ENCODE data around the gene CUX1. TPM values are rescaled to one million over a fixed set of nuclear protein-coding genes. Genes with fewer than 3 reads are reported as not detected.
"Not testable (repeated sequence)": the region's sequence is repeated elsewhere in the genome, so short reads cannot be mapped to it uniquely, and the experiment has no call there.

Gene CUX1
- total RNA-seq, 2 experiments from 2014 or later = 30.7 to 31.2 TPM

- no peaks in the 10 kb centered on the region for H3K27me3 Mint-ChIP-seq (ENCODE audit: low read depth)
- H3K27ac Mint-ChIP-seq = no peak overlapping the region
- no peaks in the 10 kb centered on the region for H3K36me3 Mint-ChIP-seq (ENCODE audit: low read depth)
- no peaks in the 10 kb centered on the region for H3K4me1 Mint-ChIP-seq (ENCODE audit: low read depth)
- H3K4me3 Mint-ChIP-seq = no peak overlapping the region
- no peaks in the 10 kb centered on the region for H3K9me3 Mint-ChIP-seq (ENCODE audit: insufficient read depth)
- POLR2A ChIA-PET = no interaction called here
- DNase-seq (no peak), ATAC-seq (no peak)
- CTCF ChIA-PET = interaction anchor here (0.7 kb wide), 1 partner anchor 1258 kb away, joined by 3 read pairs; no protein-coding TSS in a partner anchor
Measured at GRCh38 chr7:102215711-102216110, 398.3 kb downstream of the CUX1 start.

- H3K36me3 Mint-ChIP-seq (ENCODE audit: low read depth) = no peaks in the 10 kb centered on the region
- POLR2A ChIA-PET = interaction anchor here (0.8 kb wide), 1 partner anchor 19 kb away, joined by 3 read pairs; no protein-coding TSS in a partner anchor
- CTCF ChIA-PET = no interaction called here
- no peaks in the 10 kb centered on the region for H3K4me1 Mint-ChIP-seq (ENCODE audit: low read depth)
- H3K27me3 Mint-ChIP-seq (ENCODE audit: low read depth) = no peaks in the 10 kb centered on the region
- DNase-seq (no peak), ATAC-seq (no peak)
- no peaks in the 10 kb centered on the region for H3K9me3 Mint-ChIP-seq (ENCODE audit: insufficient read depth)
- no peak overlapping the region for H3K4me3 Mint-ChIP-seq
- H3K27ac Mint-ChIP-seq = no peak overlapping the region
Measured at GRCh38 chr7:102216573-102217314, 399.3 kb downstream of the CUX1 start.

GRCh38 chr7:102220229-102220850 lies 402.9 kb downstream of the CUX1 start:
- CTCF ChIA-PET = no interaction called here
- POLR2A ChIA-PET = no interaction called here
- Mint-ChIP-seq H3K9me3 (ENCODE audit: insufficient read depth) (no peaks in the 10 kb centered on the region), H3K27ac (no peak overlapping the region), H3K36me3 (ENCODE audit: low read depth) (no peaks in the 10 kb centered on the region), H3K4me3 (no peak overlapping the region), H3K27me3 (ENCODE audit: low read depth) (no peaks in the 10 kb centered on the region), H3K4me1 (ENCODE audit: low read depth) (peaks cover 5% of the 10 kb centered on the region)
- ATAC-seq = no peak
- DNase-seq = no peak

- DNase-seq = no peak
- Mint-ChIP-seq H3K4me1 (ENCODE audit: low read depth) (peaks cover 5% of the 10 kb centered on the region), H3K4me3 (no peak overlapping the region), H3K9me3 (ENCODE audit: insufficient read depth) (no peaks in the 10 kb centered on the region), H3K27ac (no peak overlapping the region), H3K36me3 (ENCODE audit: low read depth) (no peaks in the 10 kb centered on the region), H3K27me3 (ENCODE audit: low read depth) (no peaks in the 10 kb centered on the region)
- ChIA-PET POLR2A (no interaction called here), CTCF (interaction anchor here (0.6 kb wide), 1 partner anchor 226 kb away, joined by 3 read pairs; no protein-coding TSS in a partner anchor)
- ATAC-seq = no peak
Measured at GRCh38 chr7:102220960-102221800, 403.8 kb downstream of the CUX1 start.

GRCh38 chr7:102221961-102222360 lies 404.5 kb downstream of the CUX1 start:
- Mint-ChIP-seq H3K9me3 (ENCODE audit: insufficient read depth) (no peaks in the 10 kb centered on the region), H3K27me3 (ENCODE audit: low read depth) (no peaks in the 10 kb centered on the region), H3K27ac (no peak overlapping the region), H3K4me3 (no peak overlapping the region), H3K4me1 (ENCODE audit: low read depth) (peaks cover 5% of the 10 kb centered on the region), H3K36me3 (ENCODE audit: low read depth) (no peaks in the 10 kb centered on the region)
- no peak for DNase-seq
- CTCF ChIA-PET = interaction anchor here (0.6 kb wide), 1 partner anchor 227 kb away, joined by 3 read pairs; no protein-coding TSS in a partner anchor
- no peak for ATAC-seq
- POLR2A ChIA-PET = no interaction called here

- H3K36me3 Mint-ChIP-seq (ENCODE audit: low read depth) = no peaks in the 10 kb centered on the region
- CTCF ChIA-PET = no interaction called here
- no peak overlapping the region for H3K27ac Mint-ChIP-seq
- DNase-seq (no peak), ATAC-seq (no peak)
- POLR2A ChIA-PET = no interaction called here
- H3K9me3 Mint-ChIP-seq (ENCODE audit: insufficient read depth) = no peaks in the 10 kb centered on the region
- H3K4me1 Mint-ChIP-seq (ENCODE audit: low read depth) = peaks cover 5% of the 10 kb centered on the region
- H3K4me3 Mint-ChIP-seq = no peak overlapping the region
- no peaks in the 10 kb centered on the region for H3K27me3 Mint-ChIP-seq (ENCODE audit: low read depth)
Measured at GRCh38 chr7:102222445-102222844, 405.0 kb downstream of the CUX1 start.

- ChIA-PET POLR2A (no interaction called here), CTCF (no interaction called here)
- ATAC-seq (no peak), DNase-seq (peak; percentile 40)
- Mint-ChIP-seq H3K36me3 (ENCODE audit: low read depth) (no peaks in the 10 kb centered on the region), H3K4me1 (ENCODE audit: low read depth) (peaks cover 5% of the 10 kb centered on the region), H3K27me3 (ENCODE audit: low read depth) (no peaks in the 10 kb centered on the region), H3K27ac (peak overlapping the region; percentile 47), H3K9me3 (ENCODE audit: insufficient read depth) (no peaks in the 10 kb centered on the region), H3K4me3 (no peak overlapping the region)
Measured at GRCh38 chr7:102223184-102223583, 405.8 kb downstream of the CUX1 start.

GRCh38 chr7:102225025-102225424 lies 407.6 kb downstream of the CUX1 start:
- H3K4me3 Mint-ChIP-seq = no peak overlapping the region
- H3K36me3 Mint-ChIP-seq (ENCODE audit: low read depth) = no peaks in the 10 kb centered on the region
- no peak overlapping the region for H3K27ac Mint-ChIP-seq
- H3K27me3 Mint-ChIP-seq (ENCODE audit: low read depth) = no peaks in the 10 kb centered on the region
- ChIA-PET POLR2A (no interaction called here), CTCF (no interaction called here)
- ATAC-seq = no peak
- no peak for DNase-seq
- H3K9me3 Mint-ChIP-seq (ENCODE audit: insufficient read depth) = no peaks in the 10 kb centered on the region
- peaks cover 5% of the 10 kb centered on the region for H3K4me1 Mint-ChIP-seq (ENCODE audit: low read depth)

- Mint-ChIP-seq H3K4me3 (no peak overlapping the region), H3K36me3 (ENCODE audit: low read depth) (no peaks in the 10 kb centered on the region), H3K27ac (no peak overlapping the region), H3K4me1 (ENCODE audit: low read depth) (peaks cover 5% of the 10 kb centered on the region), H3K9me3 (ENCODE audit: insufficient read depth) (no peaks in the 10 kb centered on the region), H3K27me3 (ENCODE audit: low read depth) (no peaks in the 10 kb centered on the region)
- ATAC-seq (no peak), DNase-seq (no peak)
- ChIA-PET CTCF (interaction anchor here (2.1 kb wide), 1 partner anchor 9 kb away, joined by 6 read pairs; no protein-coding TSS in a partner anchor), POLR2A (no interaction called here)
Measured at GRCh38 chr7:102227371-102227770, 409.9 kb downstream of the CUX1 start.

- Mint-ChIP-seq H3K27me3 (ENCODE audit: low read depth) (no peaks in the 10 kb centered on the region), H3K36me3 (ENCODE audit: low read depth) (no peaks in the 10 kb centered on the region), H3K9me3 (ENCODE audit: insufficient read depth) (no peaks in the 10 kb centered on the region), H3K27ac (no peak overlapping the region), H3K4me3 (no peak overlapping the region), H3K4me1 (ENCODE audit: low read depth) (no peaks in the 10 kb centered on the region)
- ChIA-PET POLR2A (no interaction called here), CTCF (no interaction called here)
- ATAC-seq (no peak), DNase-seq (no peak)
Measured at GRCh38 chr7:102228935-102229334, 411.5 kb downstream of the CUX1 start.

- ATAC-seq; H3K36me3 Mint-ChIP-seq (ENCODE audit: low read depth); POLR2A ChIA-PET: not testable (repeated sequence)
Measured at GRCh38 chr7:102230162-102230561, 412.7 kb downstream of the CUX1 start.

GRCh38 chr7:102230593-102230992 lies 413.2 kb downstream of the CUX1 start:
- POLR2A ChIA-PET = no interaction called here
- ATAC-seq (no peak), DNase-seq (no peak)
- Mint-ChIP-seq H3K27ac (no peak overlapping the region), H3K4me1 (ENCODE audit: low read depth) (no peaks in the 10 kb centered on the region), H3K4me3 (no peak overlapping the region), H3K27me3 (ENCODE audit: low read depth) (no peaks in the 10 kb centered on the region), H3K36me3 (ENCODE audit: low read depth) (no peaks in the 10 kb centered on the region), H3K9me3 (ENCODE audit: insufficient read depth) (no peaks in the 10 kb centered on the region)
- CTCF ChIA-PET = interaction anchor here (0.7 kb wide), 1 partner anchor 687 kb away, joined by 3 read pairs; no protein-coding TSS in a partner anchor

More at GRCh38 chr7:102230162-102230561, 412.7 kb downstream of the CUX1 start:
- H3K27ac Mint-ChIP-seq; H3K9me3 Mint-ChIP-seq (ENCODE audit: insufficient read depth); CTCF ChIA-PET; DNase-seq; H3K4me1 Mint-ChIP-seq (ENCODE audit: low read depth); H3K4me3 Mint-ChIP-seq; H3K27me3 Mint-ChIP-seq (ENCODE audit: low read depth): not testable (repeated sequence)

Data from activated CD8-positive, alpha-beta T cell treated with anti-CD3 and anti-CD28 coated beads, Interleukin-2, amount 10 ng/mL, durations not matched to agents 7 days and 5 days (primary cell).